Measurements from ENCODE around the gene NPSR1.

NPSR1 gene

DNA sequence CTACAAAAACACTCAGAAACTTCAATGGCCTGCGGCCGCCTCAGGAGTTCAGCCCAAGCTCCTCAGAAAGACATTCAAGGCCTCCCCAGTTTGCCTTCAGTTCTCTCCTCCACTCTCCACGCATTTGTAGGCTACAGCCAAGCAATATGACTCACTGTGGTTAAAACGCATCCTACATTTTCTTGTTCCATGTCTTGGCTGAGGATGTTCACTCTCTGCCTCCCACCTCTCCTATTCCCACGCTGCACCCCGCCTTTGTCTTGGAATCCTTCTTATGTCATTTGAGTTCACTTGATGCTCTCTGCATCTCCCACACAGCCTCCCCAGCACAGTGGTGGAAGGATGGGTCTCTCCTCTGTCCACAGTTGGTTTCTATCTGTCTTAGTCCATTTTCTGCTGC, 184.8 kb downstream of the NPSR1 start:
- Mint-ChIP-seq H3K9me3 (no peaks in the 10 kb centered on the region), H3K27me3 (ENCODE audit: low read depth) (no peaks in the 10 kb centered on the region), H3K4me1 (no peaks in the 10 kb centered on the region), H3K4me3 (no peak overlapping the region), H3K27ac (no peak overlapping the region), H3K36me3 (ENCODE audit: low read depth) (no peaks in the 10 kb centered on the region)
- TF ChIP-seq, protein P1, sequence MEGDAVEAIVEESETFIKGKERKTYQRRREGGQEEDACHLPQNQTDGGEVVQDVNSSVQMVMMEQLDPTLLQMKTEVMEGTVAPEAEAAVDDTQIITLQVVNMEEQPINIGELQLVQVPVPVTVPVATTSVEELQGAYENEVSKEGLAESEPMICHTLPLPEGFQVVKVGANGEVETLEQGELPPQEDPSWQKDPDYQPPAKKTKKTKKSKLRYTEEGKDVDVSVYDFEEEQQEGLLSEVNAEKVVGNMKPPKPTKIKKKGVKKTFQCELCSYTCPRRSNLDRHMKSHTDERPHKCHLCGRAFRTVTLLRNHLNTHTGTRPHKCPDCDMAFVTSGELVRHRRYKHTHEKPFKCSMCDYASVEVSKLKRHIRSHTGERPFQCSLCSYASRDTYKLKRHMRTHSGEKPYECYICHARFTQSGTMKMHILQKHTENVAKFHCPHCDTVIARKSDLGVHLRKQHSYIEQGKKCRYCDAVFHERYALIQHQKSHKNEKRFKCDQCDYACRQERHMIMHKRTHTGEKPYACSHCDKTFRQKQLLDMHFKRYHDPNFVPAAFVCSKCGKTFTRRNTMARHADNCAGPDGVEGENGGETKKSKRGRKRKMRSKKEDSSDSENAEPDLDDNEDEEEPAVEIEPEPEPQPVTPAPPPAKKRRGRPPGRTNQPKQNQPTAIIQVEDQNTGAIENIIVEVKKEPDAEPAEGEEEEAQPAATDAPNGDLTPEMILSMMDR (IDR thresholded peaks at IDR 0.05; ENCODE audit: unreplicated experiment in 3 of 3) = no peak

DNA sequence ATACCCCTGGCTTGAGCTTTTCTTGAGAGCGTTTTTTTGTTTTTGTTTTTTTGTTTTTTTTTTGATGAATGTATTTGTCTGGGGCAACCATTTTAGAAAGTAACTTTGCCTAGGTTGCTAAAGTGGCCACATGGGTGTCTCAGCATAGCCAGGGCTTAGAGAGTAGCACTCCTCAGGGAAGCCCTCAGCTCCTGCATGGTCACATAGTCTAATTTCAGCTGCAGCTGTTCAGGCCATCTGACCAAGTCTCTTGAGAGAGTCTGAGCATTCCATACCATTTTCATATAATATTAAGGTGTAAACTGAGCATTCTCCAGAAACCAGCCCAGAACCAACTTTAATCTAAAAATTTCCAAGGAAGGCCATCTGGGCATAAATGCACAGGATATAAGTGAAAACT, 186.4 kb downstream of the NPSR1 start:
- Mint-ChIP-seq H3K27me3 (ENCODE audit: low read depth) (no peaks in the 10 kb centered on the region), H3K27ac (no peak overlapping the region), H3K36me3 (ENCODE audit: low read depth) (no peaks in the 10 kb centered on the region), H3K9me3 (no peaks in the 10 kb centered on the region), H3K4me1 (no peaks in the 10 kb centered on the region), H3K4me3 (no peak overlapping the region)
- TF ChIP-seq, protein P1 (IDR thresholded peaks at IDR 0.05; ENCODE audit: unreplicated experiment in 3 of 3) = no peak

DNA sequence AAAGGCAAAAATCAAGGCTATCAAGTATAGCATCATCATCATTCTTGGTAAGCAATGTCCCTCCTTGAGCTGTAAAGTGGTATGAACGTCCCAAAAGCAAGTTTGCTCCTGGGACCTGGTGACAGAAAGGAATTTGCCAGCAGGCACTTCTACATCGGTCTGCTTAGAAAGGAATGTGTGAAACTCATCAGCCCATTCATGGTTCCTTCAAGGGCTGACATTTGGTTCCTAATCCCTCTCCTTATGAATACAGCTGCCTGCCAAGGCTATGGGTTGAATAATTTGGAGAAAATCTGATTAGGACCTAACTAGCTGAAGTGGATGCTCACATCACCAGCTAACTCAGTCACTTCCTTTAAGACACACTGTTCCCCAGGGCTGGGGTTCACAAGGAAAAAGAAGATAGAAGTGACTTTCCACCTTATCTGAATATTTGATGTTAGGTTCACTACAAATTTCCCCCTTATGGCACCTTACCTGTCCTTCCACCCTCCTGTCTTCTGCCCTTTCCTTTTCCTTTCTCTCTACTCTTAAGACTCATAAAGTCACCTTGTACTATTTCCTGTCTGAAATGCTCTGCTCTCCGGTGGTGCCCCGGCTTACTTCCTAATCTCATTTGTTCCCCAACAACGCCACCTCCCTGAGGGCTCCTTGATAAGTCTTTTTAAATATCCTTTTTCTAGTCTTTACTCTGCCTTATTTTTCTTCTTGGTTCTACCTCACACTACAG, 187.1 kb downstream of the NPSR1 start:
- Mint-ChIP-seq H3K27me3 (ENCODE audit: low read depth) (no peaks in the 10 kb centered on the region), H3K27ac (no peak overlapping the region), H3K4me3 (no peak overlapping the region), H3K36me3 (ENCODE audit: low read depth) (no peaks in the 10 kb centered on the region), H3K4me1 (no peaks in the 10 kb centered on the region), H3K9me3 (no peaks in the 10 kb centered on the region)
- TF ChIP-seq, protein P1 (IDR thresholded peaks at IDR 0.05; ENCODE audit: unreplicated experiment in 3 of 3) = no peak

DNA sequence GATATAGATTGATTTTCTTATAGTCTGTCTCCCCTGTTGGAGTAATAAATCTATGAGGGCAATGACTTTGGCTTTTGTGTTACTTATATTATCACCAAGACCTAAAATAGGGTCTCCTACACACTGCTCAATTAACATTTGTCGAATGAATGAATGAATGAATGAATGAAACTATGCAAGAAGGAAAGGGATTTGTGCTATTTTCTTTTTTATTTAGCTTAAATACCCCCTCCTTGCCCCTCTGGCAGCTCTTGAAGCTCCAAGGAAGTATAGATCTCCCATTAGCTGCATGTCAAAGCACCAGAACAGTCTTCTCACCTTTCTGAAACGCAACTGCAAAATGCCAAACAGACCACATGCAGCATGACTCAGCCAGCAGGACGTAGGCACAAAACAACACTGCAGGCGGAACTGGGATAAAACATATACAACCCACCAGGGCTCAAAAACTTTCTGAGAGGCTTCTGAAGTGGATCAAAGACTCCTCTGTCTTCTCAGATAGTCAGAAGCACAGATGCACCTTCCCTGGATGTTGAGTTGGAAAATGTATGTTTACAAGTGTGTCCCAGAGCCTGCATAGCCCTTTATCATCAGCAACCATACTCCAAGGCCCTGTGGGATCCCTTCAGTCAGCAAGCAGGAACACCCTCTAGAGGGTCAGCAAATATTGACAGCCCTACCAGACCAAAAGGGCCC, 187.8 kb downstream of the NPSR1 start:
- Mint-ChIP-seq H3K27me3 (ENCODE audit: low read depth) (no peaks in the 10 kb centered on the region), H3K4me3 (no peak overlapping the region), H3K9me3 (no peaks in the 10 kb centered on the region), H3K36me3 (ENCODE audit: low read depth) (no peaks in the 10 kb centered on the region), H3K4me1 (no peaks in the 10 kb centered on the region), H3K27ac (no peak overlapping the region)
- TF ChIP-seq, protein P1 (IDR thresholded peaks at IDR 0.05; ENCODE audit: unreplicated experiment in 3 of 3) = no peak

DNA sequence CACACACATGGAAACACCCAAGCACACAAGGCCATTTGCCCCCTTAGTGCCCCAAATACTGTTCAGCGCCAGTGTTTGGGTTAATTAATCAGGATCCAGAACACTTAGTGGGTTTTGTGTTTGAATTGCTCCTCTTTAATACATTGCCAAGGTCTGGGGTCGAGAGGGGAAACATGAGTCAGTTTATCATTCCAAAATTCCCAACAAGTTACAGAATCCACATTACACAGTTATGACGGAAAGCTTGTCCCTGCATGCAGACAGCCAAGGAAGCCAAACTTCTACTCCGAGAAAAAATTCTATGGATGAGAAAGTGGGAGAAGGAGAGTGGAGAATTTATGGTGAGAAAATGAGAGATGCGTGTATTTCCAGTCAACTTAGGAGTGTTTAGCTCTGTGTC, 189.0 kb downstream of the NPSR1 start:
- Mint-ChIP-seq H3K9me3 (no peaks in the 10 kb centered on the region), H3K36me3 (ENCODE audit: low read depth) (no peaks in the 10 kb centered on the region), H3K4me3 (no peak overlapping the region), H3K27ac (no peak overlapping the region), H3K4me1 (no peaks in the 10 kb centered on the region), H3K27me3 (ENCODE audit: low read depth) (no peaks in the 10 kb centered on the region)
- TF ChIP-seq, protein P1 (IDR thresholded peaks at IDR 0.05; ENCODE audit: unreplicated experiment in 3 of 3) = no peak

DNA sequence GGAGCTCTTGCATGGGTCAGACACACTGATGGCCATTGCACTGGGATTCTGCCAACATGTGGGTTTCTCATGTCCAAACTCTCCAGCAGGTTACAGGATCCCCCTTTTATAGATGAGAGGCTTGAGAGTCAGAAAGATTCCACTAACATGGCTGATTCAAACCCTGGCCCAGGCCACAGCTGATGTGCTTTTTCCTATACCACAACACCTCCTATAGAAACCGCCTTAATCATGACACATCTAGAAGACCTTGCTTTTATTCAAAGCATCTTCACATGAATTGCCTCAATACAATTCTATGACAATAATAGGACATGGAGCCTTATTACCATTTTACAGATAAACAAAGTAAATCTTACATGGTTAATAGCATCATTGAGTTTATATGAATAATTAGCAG, 190.7 kb downstream of the NPSR1 start:
- no peaks in the 10 kb centered on the region for H3K27me3 Mint-ChIP-seq (ENCODE audit: low read depth)
- H3K27ac Mint-ChIP-seq = no peak overlapping the region
- no peaks in the 10 kb centered on the region for H3K9me3 Mint-ChIP-seq
- H3K4me1 Mint-ChIP-seq = no peaks in the 10 kb centered on the region
- no peaks in the 10 kb centered on the region for H3K36me3 Mint-ChIP-seq (ENCODE audit: low read depth)
- TF ChIP-seq, protein P1 (IDR thresholded peaks at IDR 0.05; ENCODE audit: unreplicated experiment in 3 of 3) = no peak
- no peak overlapping the region for H3K4me3 Mint-ChIP-seq

Measured in nephron (organoid).